Gastroesophageal sphincter (tissue), 3 donors: ENCODE measurements around the gene RABL6.

ENCODE experiments used
- CTCF ChIP-seq, 4 experiments: fragments of 200-600 bp in 2 of 4; fragments of 450-650 bp in 2 of 4; sonication (generic) in 1 of 4; IDR thresholded peaks; one replicate each; pipeline ENCODE4 v1.5.1; 2017 to 2019; ENCODE audit warnings: antibody characterized with exemption in 4 of 4, mild to moderate bottlenecking in 2 of 4, moderate library complexity in 2 of 4
- POLR2A ChIP-seq, 2 donors: fragments of 450-650 bp; IDR thresholded peaks; one replicate each; pipeline ENCODE4 v1.6.1; 2017; ENCODE audit warnings: antibody characterized with exemption in 2 of 2, mild to moderate bottlenecking in 2 of 2, moderate library complexity in 1 of 2

- TF ChIP-seq CTCF (IDR thresholded peaks at IDR 0.05) (no peak), POLR2A (IDR thresholded peaks at IDR 0.05) (no peak)
Measured at GRCh38 chr9:136773386-136774044, 34.2 kb upstream of the RABL6 start.
